Choroid plexus epithelial cell (primary cell): Measurements from ENCODE around the gene GRM8.

Experiments used
- DNase-seq: peaks from one replicate; pipeline ENCODE4 v3.0.0-alpha.2; 2010; ENCODE audit warnings: low read depth
- H3K4me3 ChIP-seq: 2 replicates; pipeline ENCODE4 v1.5.1; 2011; ENCODE audit warnings: low read depth, mild to moderate bottlenecking, control low read depth, low read length, moderate library complexity
- TF ChIP-seq, protein P1 (sequence below): conservative IDR thresholded peaks from 2 replicates; pipeline ENCODE4 v1.5.1; 2011; ENCODE audit warnings: low read depth, mild to moderate bottlenecking, control low read depth, inconsistent platforms, low read length, moderate library complexity

Gene GRM8

DNA sequence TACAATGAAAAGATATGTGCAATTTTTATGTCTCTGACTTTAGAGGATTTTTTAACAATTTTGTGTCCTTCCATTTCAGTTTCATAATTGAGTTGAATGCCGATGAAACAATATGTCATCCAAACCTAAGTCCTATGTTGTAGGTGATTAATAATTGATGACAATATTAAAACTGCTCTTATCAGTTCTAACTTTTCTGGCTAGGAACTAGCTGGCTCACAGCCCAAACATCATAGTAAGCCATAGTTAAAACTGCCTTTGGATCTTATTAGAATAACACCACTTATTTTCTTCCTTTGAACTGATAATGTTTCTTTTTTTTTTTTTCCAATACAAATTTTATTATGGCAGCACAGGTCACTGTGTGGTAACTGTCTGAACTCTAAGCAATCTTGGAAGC is 230.9 kb downstream of the GRM8 start:
- TF ChIP-seq, protein P1, sequence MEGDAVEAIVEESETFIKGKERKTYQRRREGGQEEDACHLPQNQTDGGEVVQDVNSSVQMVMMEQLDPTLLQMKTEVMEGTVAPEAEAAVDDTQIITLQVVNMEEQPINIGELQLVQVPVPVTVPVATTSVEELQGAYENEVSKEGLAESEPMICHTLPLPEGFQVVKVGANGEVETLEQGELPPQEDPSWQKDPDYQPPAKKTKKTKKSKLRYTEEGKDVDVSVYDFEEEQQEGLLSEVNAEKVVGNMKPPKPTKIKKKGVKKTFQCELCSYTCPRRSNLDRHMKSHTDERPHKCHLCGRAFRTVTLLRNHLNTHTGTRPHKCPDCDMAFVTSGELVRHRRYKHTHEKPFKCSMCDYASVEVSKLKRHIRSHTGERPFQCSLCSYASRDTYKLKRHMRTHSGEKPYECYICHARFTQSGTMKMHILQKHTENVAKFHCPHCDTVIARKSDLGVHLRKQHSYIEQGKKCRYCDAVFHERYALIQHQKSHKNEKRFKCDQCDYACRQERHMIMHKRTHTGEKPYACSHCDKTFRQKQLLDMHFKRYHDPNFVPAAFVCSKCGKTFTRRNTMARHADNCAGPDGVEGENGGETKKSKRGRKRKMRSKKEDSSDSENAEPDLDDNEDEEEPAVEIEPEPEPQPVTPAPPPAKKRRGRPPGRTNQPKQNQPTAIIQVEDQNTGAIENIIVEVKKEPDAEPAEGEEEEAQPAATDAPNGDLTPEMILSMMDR, result no peak
- no peak for DNase-seq
- no peak overlapping the region for H3K4me3 ChIP-seq

DNA sequence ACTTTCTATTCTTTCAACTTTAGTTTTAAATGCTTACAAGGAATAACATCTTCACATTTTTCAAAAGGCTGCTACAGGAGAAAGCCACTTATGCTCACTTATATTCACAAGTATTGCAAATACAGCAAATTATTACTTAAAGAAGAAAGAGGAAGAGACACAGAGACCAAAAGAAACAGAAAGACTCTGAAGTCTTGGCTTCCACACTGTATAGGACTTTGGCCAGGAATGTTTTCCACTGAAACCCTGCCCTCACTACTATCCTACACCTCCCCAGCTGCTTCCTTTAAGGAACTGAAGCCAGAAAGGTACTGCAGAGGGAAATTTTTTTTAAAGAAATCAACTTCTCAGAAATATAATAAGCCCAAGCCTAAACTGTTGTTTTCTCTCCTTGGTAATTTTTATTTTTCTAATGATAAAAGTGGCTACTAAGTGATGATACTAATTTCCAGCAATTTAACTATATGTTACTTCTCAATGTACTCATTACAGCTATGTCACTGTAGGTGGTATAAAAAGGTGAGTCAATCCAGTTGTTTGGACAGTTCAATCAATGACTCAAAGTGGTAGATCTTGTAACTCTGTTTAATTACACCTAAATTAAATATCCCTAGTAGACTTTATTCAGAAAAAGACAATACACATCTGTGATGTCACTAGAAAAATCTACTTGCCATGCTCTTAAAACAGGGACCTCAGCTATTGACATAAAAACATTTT is 231.6 kb downstream of the GRM8 start:
- TF ChIP-seq, protein P1, result no peak
- no peak overlapping the region for H3K4me3 ChIP-seq
- DNase-seq, result no peak

DNA sequence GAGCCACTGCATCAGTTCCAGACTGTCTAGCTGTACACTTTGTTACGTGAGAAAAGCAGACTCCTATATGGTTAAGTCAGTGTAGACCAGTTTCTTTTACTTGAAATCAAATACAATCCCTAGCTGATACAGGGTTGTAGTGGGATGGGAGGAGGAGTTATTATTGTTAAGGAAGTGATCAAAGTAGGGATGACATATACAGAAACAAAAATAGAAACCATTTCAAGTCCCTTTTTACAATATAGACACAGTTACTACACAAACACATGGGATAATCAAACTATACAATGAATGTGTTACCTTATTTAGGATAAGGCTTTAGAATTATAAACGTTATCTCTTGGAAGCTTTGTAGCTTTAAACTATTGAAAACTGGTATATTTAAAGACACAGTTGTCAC is 233.9 kb downstream of the GRM8 start:
- no peak overlapping the region for H3K4me3 ChIP-seq
- DNase-seq, result no peak
- TF ChIP-seq, protein P1, result no peak

DNA sequence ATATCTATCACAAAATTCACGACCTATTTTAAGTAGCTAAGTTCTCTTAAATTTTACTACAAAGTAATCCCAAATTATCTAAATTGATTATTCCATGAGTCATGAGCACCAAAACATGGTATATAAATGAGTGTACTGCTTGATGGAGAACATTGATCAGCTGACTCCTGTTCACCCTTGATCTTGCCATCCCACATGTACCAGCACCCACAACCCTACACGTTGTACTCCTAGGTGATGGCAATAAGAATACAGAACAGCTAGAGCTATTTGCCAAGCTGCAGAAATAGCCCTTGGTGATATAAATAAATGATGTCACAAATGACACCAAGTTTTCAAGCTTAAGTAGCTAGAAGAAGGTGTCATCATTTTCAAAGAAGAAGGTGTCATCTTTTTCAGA is 235.5 kb downstream of the GRM8 start:
- no peak overlapping the region for H3K4me3 ChIP-seq
- TF ChIP-seq, protein P1, result no peak
- no peak for DNase-seq

DNA sequence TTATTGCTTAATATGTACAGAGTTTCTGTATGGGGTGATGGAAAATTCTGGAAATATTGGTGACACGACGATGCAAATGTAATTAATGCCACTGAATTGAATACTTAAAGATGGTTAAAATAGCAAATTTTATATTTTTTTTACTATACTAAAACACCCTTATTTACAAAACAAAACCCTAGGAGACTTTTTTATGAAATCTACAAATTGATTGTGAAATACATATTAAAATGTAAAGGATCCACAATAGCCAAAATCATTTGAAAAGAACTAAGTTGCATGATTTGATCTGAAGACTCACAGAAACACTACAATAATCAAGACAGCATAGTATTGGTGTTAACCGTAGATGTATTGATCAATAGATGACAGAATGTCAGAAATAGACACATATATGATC is 252.0 kb downstream of the GRM8 start:
- no peak overlapping the region for H3K4me3 ChIP-seq
- TF ChIP-seq, protein P1, result no peak
- no peak for DNase-seq

DNA sequence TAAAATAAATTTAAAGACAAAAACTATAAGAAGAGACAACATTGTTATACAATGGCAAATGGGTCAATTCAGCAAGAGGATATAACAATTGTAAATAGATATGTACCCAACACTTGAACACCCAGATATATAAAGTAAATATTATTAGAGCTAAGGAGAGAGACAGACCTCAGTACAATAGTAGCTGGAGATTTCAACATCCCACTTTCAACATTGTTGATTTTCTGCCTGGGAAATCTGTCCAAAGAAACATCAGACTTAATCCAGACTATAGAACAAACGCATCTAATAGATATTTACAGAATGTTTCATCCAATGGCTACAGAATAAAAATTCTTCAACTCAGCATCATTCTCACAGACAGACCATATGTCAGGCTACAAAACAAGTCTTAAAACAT is 256.1 kb downstream of the GRM8 start:
- TF ChIP-seq, protein P1, result no peak
- H3K4me3 ChIP-seq, result no peak overlapping the region

DNA sequence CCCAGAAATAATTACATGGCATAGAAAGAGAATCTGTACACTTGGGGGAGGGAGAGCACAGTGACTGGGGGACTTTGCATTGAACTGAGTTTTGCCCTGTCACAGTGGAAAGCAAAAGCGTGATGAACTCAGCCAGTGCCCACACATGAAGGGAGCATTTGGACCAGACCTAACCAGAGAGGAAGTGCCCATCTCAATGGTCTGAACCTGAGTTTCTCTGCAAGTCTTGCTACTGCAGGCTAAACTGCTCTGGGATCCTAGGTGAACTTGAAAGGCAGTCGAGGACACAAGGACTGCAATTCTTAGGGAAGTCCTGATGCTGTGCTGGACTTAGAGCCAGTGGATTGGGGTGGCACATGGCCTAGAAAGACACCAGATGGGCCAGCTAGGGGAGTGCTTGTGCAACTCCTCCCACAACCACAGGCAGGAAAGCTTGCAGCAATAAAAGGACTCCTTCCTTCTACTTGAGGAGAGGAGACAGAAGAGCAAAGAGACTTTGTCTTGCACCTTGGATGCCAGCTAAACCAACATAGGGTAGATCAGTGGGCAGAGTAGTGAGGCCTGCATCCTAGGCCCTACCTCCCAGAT is 259.0 kb downstream of the GRM8 start:
- TF ChIP-seq, protein P1, result no peak
- H3K4me3 ChIP-seq, result no peak overlapping the region
- DNase-seq, result no peak

More for the DNA sequence above, 256.1 kb downstream of the GRM8 start:
- DNase-seq, result no peak
